HAP-1 (cell line): ENCODE results near the gene PCBP3.
"Not testable (repeated sequence)": the region's sequence is repeated elsewhere in the genome, so short reads cannot be mapped to it uniquely, and the experiment has no call there.

ENCODE experiments used
- DNase-seq, 2 experiments: peaks; one replicate each; pipeline ENCODE4 v3.0.0-alpha.2; 2016 to 2020; ENCODE audit warnings: low spot score in 2 of 2
- H3K27me3 ChIP-seq: fragments of 250-450 bp; sonication (Bioruptor Pico); 2 replicates; pipeline ENCODE4 v1.5.1; 2020; ENCODE audit warnings: low read depth, mild to moderate bottlenecking, moderate library complexity
- H3K36me3 ChIP-seq: fragments of 250-450 bp; sonication (Bioruptor Pico); replicated peaks from 2 replicates; pipeline ENCODE4 v1.5.1; 2020; ENCODE audit warnings: mild to moderate bottlenecking
- H3K4me1 ChIP-seq: fragments of 250-450 bp; sonication (Bioruptor Pico); 2 replicates; pipeline ENCODE4 v1.5.1; 2020; ENCODE audit warnings: mild to moderate bottlenecking
- H3K4me3 ChIP-seq: fragments of 250-450 bp; sonication (Bioruptor Pico); 2 replicates; pipeline ENCODE4 v1.5.1; 2020; ENCODE audit warnings: mild to moderate bottlenecking, moderate library complexity
- H3K9me3 ChIP-seq: fragments of 250-450 bp; sonication (Bioruptor Pico); 2 replicates; pipeline ENCODE4 v1.5.1; 2020; ENCODE audit warnings: mild to moderate bottlenecking, moderate library complexity
- in situ Hi-C: fragments of 300-500 bp; cut with MboI; formaldehyde crosslinking; loops from 3 replicates; pipeline ENCODE4 v1.14.3; 2020; ENCODE audit warnings: low sequenced_read_pairs, inconsistent platforms, mixed read lengths

PCBP3 gene

GRCh38 chr21:45698493-45699184 is 55.1 kb downstream of the PCBP3 start:
- H3K27me3 ChIP-seq: no peaks in the 10 kb centered on the region; the same call in 1 of the 2 replicates
- H3K9me3 ChIP-seq: no peaks in the 10 kb centered on the region
- H3K4me3 ChIP-seq: no peak overlapping the region
- in situ Hi-C loops: no loop called here
- DNase-seq: no peak
- no peaks in the 10 kb centered on the region for H3K4me1 ChIP-seq
- H3K36me3 ChIP-seq: no peaks in the 10 kb centered on the region

- no peaks in the 10 kb centered on the region for H3K4me1 ChIP-seq
- H3K9me3 ChIP-seq: no peaks in the 10 kb centered on the region
- in situ Hi-C loops: no loop called here
- no peaks in the 10 kb centered on the region for H3K36me3 ChIP-seq
- H3K4me3 ChIP-seq: no peak overlapping the region
- DNase-seq: no peak
- no peaks in the 10 kb centered on the region; the same call in 1 of the 2 replicates for H3K27me3 ChIP-seq
These were observed 55.9 kb downstream of the PCBP3 start for GRCh38 chr21:45699251-45699942.

- Histone ChIP-seq H3K4me1 (no peaks in the 10 kb centered on the region), H3K4me3 (no peak overlapping the region), H3K36me3 (no peaks in the 10 kb centered on the region), H3K9me3 (no peaks in the 10 kb centered on the region), H3K27me3 (no peaks in the 10 kb centered on the region; the same call in 1 of the 2 replicates)
- DNase-seq: no peak
- in situ Hi-C loops: no loop called here
These were observed 56.4 kb downstream of the PCBP3 start for GRCh38 chr21:45699966-45700365.

- no peak overlapping the region for H3K4me3 ChIP-seq
- H3K4me1 ChIP-seq: no peaks in the 10 kb centered on the region
- no peak for DNase-seq
- H3K36me3 ChIP-seq: no peaks in the 10 kb centered on the region
- H3K27me3 ChIP-seq: no peaks in the 10 kb centered on the region; the same call in 1 of the 2 replicates
- in situ Hi-C loops: no loop called here
- no peaks in the 10 kb centered on the region for H3K9me3 ChIP-seq
These were observed 56.9 kb downstream of the PCBP3 start for GRCh38 chr21:45700461-45700860.

GRCh38 chr21:45704311-45705108 is 61.0 kb downstream of the PCBP3 start:
- Histone ChIP-seq H3K9me3 (no peaks in the 10 kb centered on the region), H3K36me3 (no peaks in the 10 kb centered on the region), H3K4me1 (peaks cover 9% of the 10 kb centered on the region), H3K27me3 (no peaks in the 10 kb centered on the region; the same call in 1 of the 2 replicates), H3K4me3 (no peak overlapping the region)
- in situ Hi-C loops: no loop called here
- DNase-seq: no peak

- DNase-seq: no peak
- Histone ChIP-seq H3K4me3 (no peak overlapping the region), H3K36me3 (no peaks in the 10 kb centered on the region), H3K4me1 (peaks cover 9% of the 10 kb centered on the region), H3K9me3 (no peaks in the 10 kb centered on the region), H3K27me3 (no peaks in the 10 kb centered on the region; the same call in 1 of the 2 replicates)
- in situ Hi-C loops: no loop called here
These were observed 62.8 kb downstream of the PCBP3 start for GRCh38 chr21:45706299-45706698.

GRCh38 chr21:45709173-45709572 is 65.6 kb downstream of the PCBP3 start:
- in situ Hi-C loops: no loop called here
- H3K4me1 ChIP-seq: peaks cover 9% of the 10 kb centered on the region
- DNase-seq: no peak
- H3K4me3 ChIP-seq: no peak overlapping the region
- no peaks in the 10 kb centered on the region for H3K36me3 ChIP-seq
- H3K9me3 ChIP-seq: no peaks in the 10 kb centered on the region
- no peaks in the 10 kb centered on the region for H3K27me3 ChIP-seq

GRCh38 chr21:45709696-45710268 is 66.3 kb downstream of the PCBP3 start:
- no peak for DNase-seq
- no peak overlapping the region for H3K4me3 ChIP-seq
- no peaks in the 10 kb centered on the region for H3K27me3 ChIP-seq
- no peaks in the 10 kb centered on the region for H3K9me3 ChIP-seq
- H3K4me1 ChIP-seq: peaks cover 9% of the 10 kb centered on the region
- in situ Hi-C loops: no loop called here
- H3K36me3 ChIP-seq: no peaks in the 10 kb centered on the region

- H3K36me3 ChIP-seq, H3K4me3 ChIP-seq, in situ Hi-C loops, H3K9me3 ChIP-seq, H3K4me1 ChIP-seq, H3K27me3 ChIP-seq, DNase-seq: not testable (repeated sequence)
These were observed 66.8 kb downstream of the PCBP3 start for GRCh38 chr21:45710306-45710705.

- Histone ChIP-seq H3K4me3 (no peak overlapping the region), H3K4me1 (peaks cover 2% of the 10 kb centered on the region), H3K9me3 (no peaks in the 10 kb centered on the region), H3K36me3 (no peaks in the 10 kb centered on the region), H3K27me3 (peaks cover 5% of the 10 kb centered on the region; the same call in 1 of the 2 replicates)
- DNase-seq: no peak
- in situ Hi-C loops: no loop called here
These were observed 70.1 kb downstream of the PCBP3 start for GRCh38 chr21:45713613-45714012.

- no peaks in the 10 kb centered on the region for H3K9me3 ChIP-seq
These were observed 71.9 kb downstream of the PCBP3 start for GRCh38 chr21:45715441-45715840.

GRCh38 chr21:45718413-45718812 is 74.9 kb downstream of the PCBP3 start:
- in situ Hi-C loops: no loop called here
- H3K27me3 ChIP-seq: peaks cover 5% of the 10 kb centered on the region; the same call in 1 of the 2 replicates

More at GRCh38 chr21:45715441-45715840, 71.9 kb downstream of the PCBP3 start:
- peaks cover 5% of the 10 kb centered on the region; the same call in 1 of the 2 replicates for H3K27me3 ChIP-seq
- no peaks in the 10 kb centered on the region for H3K4me1 ChIP-seq
- in situ Hi-C loops: no loop called here
- no peak for DNase-seq
- no peak overlapping the region for H3K4me3 ChIP-seq
- no peaks in the 10 kb centered on the region for H3K36me3 ChIP-seq

GRCh38 chr21:45719177-45719802 is 75.8 kb downstream of the PCBP3 start:
- Histone ChIP-seq H3K4me3 (no peak overlapping the region), H3K36me3 (no peaks in the 10 kb centered on the region), H3K27me3 (peaks cover 5% of the 10 kb centered on the region; the same call in 1 of the 2 replicates), H3K4me1 (no peaks in the 10 kb centered on the region), H3K9me3 (no peaks in the 10 kb centered on the region)
- in situ Hi-C loops: no loop called here
- DNase-seq: no peak

More at GRCh38 chr21:45718413-45718812, 74.9 kb downstream of the PCBP3 start:
- DNase-seq: no peak
- no peaks in the 10 kb centered on the region for H3K36me3 ChIP-seq
- no peak overlapping the region for H3K4me3 ChIP-seq
- no peaks in the 10 kb centered on the region for H3K9me3 ChIP-seq
- H3K4me1 ChIP-seq: no peaks in the 10 kb centered on the region
